ENCODE measurements around the gene SCO2. TPM values are rescaled to one million over a fixed set of nuclear protein-coding genes. Genes with fewer than 3 reads are reported as not detected.

The SCO2 gene
- total RNA-seq, 1 donor = 5.1 TPM

DNA sequence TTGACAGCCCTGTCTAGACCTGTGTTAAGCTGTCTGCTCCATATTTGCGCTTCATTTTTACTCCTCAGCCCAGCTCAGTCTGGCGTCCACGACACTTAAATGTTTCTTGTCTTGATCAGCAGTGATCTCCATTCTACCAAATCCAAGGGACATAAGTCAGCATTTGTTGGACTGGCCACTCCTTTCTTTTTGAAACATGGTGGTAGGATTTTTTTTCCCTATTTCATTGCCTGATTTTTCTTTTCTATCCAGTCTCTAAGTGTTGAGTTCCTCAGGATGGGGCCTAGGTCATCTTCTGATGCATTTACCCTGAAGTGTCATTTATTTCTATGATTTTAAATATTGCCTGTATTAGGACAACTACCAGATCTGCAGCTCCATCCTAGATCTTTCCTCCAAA, 16.5 kb downstream of the SCO2 start:
- Histone ChIP-seq H3K36me3 (ENCODE audit: insufficient read depth, low read length) (peaks cover 7% of the 10 kb centered on the region), H3K27me3 (ENCODE audit: insufficient read depth, low read length) (no peaks in the 10 kb centered on the region), H3K4me1 (ENCODE audit: insufficient read depth, low read length) (peaks cover 13% of the 10 kb centered on the region), H3K4me3 (ENCODE audit: insufficient read depth, low read length) (peak overlapping the region; percentile 93), H2AFZ (ENCODE audit: low read length) (peak overlapping the region; percentile 85), H3K4me2 (ENCODE audit: insufficient read depth, low read length) (peak overlapping the region; percentile 92), H3K9me3 (ENCODE audit: low read depth, low read length) (no peaks in the 10 kb centered on the region), H4K20me1 (ENCODE audit: insufficient read depth, low read length) (peaks cover 9% of the 10 kb centered on the region), H3K27ac (ENCODE audit: low read depth, low read length) (peak overlapping the region; percentile 48), H3K79me2 (ENCODE audit: insufficient read depth, low read length) (peaks cover 71% of the 10 kb centered on the region)
- TF ChIP-seq, protein P1, sequence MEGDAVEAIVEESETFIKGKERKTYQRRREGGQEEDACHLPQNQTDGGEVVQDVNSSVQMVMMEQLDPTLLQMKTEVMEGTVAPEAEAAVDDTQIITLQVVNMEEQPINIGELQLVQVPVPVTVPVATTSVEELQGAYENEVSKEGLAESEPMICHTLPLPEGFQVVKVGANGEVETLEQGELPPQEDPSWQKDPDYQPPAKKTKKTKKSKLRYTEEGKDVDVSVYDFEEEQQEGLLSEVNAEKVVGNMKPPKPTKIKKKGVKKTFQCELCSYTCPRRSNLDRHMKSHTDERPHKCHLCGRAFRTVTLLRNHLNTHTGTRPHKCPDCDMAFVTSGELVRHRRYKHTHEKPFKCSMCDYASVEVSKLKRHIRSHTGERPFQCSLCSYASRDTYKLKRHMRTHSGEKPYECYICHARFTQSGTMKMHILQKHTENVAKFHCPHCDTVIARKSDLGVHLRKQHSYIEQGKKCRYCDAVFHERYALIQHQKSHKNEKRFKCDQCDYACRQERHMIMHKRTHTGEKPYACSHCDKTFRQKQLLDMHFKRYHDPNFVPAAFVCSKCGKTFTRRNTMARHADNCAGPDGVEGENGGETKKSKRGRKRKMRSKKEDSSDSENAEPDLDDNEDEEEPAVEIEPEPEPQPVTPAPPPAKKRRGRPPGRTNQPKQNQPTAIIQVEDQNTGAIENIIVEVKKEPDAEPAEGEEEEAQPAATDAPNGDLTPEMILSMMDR (IDR thresholded peaks at IDR 0.05; ENCODE audit: extremely low read depth, low read depth, low read length) = no peak
- peak; percentile 87 for DNase-seq (ENCODE audit: insufficient read length, low spot score, missing footprints)

GRCh38 chr22:50507991-50508884, 17.2 kb downstream of the SCO2 start, which contains the start of gene NCAPH2:
Gene NCAPH2, plus strand, starts transcription at chr22:50508224. Its CDS starts 114 bp downstream, at chr22:50508338.
- H3K4me3 ChIP-seq (ENCODE audit: insufficient read depth, low read length) = peak within 1 kb of the TSS; percentile 99
- H3K79me2 ChIP-seq (ENCODE audit: insufficient read depth, low read length) = peaks cover 64% of the 10 kb centered on the region
- H3K27me3 ChIP-seq (ENCODE audit: insufficient read depth, low read length) = no peaks in the 10 kb centered on the region

GRCh38 chr22:50507421-50507990, 17.9 kb downstream of the SCO2 start, which contains the start of gene LMF2:
Gene LMF2, minus strand, starts transcription at chr22:50507702. Its CDS starts 27 bp downstream, at chr22:50507675.
- TF ChIP-seq, protein P1 (IDR thresholded peaks at IDR 0.05; ENCODE audit: extremely low read depth, low read depth, low read length) = no peak
- Histone ChIP-seq H3K79me2 (ENCODE audit: insufficient read depth, low read length) (peaks cover 57% of the 10 kb centered on the region), H3K36me3 (ENCODE audit: insufficient read depth, low read length) (peaks cover 16% of the 10 kb centered on the region)

More at GRCh38 chr22:50507991-50508884, 17.2 kb downstream of the SCO2 start, which contains the start of gene NCAPH2:
- DNase-seq (ENCODE audit: insufficient read length, low spot score, missing footprints) = peak; percentile 100
- no peaks in the 10 kb centered on the region for H3K9me3 ChIP-seq (ENCODE audit: low read depth, low read length)
- H3K27ac ChIP-seq (ENCODE audit: low read depth, low read length) = peak within 1 kb of the TSS; percentile 72
- peak within 1 kb of the TSS; percentile 95 for H2AFZ ChIP-seq (ENCODE audit: low read length)
- TF ChIP-seq, protein P1 (IDR thresholded peaks at IDR 0.05; ENCODE audit: extremely low read depth, low read depth, low read length) = no peak
- peaks cover 13% of the 10 kb centered on the region for H3K4me1 ChIP-seq (ENCODE audit: insufficient read depth, low read length)
- H3K36me3 ChIP-seq (ENCODE audit: insufficient read depth, low read length) = peaks cover 9% of the 10 kb centered on the region
- peak within 1 kb of the TSS; percentile 95 for H3K4me2 ChIP-seq (ENCODE audit: insufficient read depth, low read length)
- H4K20me1 ChIP-seq (ENCODE audit: insufficient read depth, low read length) = peaks cover 9% of the 10 kb centered on the region

More at GRCh38 chr22:50507421-50507990, 17.9 kb downstream of the SCO2 start, which contains the start of gene LMF2:
- peak within 1 kb of the TSS; percentile 95 for H2AFZ ChIP-seq (ENCODE audit: low read length)
- peak within 1 kb of the TSS; percentile 99 for H3K4me3 ChIP-seq (ENCODE audit: insufficient read depth, low read length)
- H4K20me1 ChIP-seq (ENCODE audit: insufficient read depth, low read length) = peaks cover 11% of the 10 kb centered on the region
- peak within 1 kb of the TSS; percentile 72 for H3K27ac ChIP-seq (ENCODE audit: low read depth, low read length)
- peak; percentile 100 for DNase-seq (ENCODE audit: insufficient read length, low spot score, missing footprints)
- H3K9me3 ChIP-seq (ENCODE audit: low read depth, low read length) = no peaks in the 10 kb centered on the region
- H3K27me3 ChIP-seq (ENCODE audit: insufficient read depth, low read length) = no peaks in the 10 kb centered on the region
- peak within 1 kb of the TSS; percentile 95 for H3K4me2 ChIP-seq (ENCODE audit: insufficient read depth, low read length)
- H3K4me1 ChIP-seq (ENCODE audit: insufficient read depth, low read length) = peaks cover 13% of the 10 kb centered on the region

All from osteoblast (primary cell).